Measurements from ENCODE around the gene ELF2. TPM values are rescaled to one million over a fixed set of nuclear protein-coding genes. Genes with fewer than 3 reads are reported as not detected.

Gene ELF2
- total RNA-seq, 1 experiment from 2014 or later = 26.5 TPM

DNA sequence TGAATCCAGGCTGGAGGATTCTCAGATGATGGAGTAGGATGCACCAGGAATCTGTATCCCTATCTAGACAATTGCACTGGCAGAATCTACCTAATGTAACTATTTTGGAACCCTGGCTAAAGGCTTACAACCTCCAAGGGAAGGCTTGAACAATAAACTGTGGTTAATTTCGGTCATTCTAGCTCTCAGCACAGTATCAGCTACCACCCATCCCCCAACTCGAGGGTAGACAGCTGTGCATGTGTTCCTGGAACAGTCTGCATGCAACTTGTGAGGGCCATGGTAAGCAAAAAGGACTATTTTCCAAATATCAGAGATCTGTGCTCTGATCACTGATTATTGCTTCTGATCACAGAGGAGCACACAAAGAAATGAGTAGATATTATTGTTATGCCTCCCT, 34.0 kb downstream of the ELF2 start:
- POLR2A ChIA-PET = interaction anchor here (2.5 kb wide), 1 partner anchor 13 kb away, joined by 7 read pairs; no protein-coding TSS in a partner anchor
- TF ChIP-seq, protein P1, sequence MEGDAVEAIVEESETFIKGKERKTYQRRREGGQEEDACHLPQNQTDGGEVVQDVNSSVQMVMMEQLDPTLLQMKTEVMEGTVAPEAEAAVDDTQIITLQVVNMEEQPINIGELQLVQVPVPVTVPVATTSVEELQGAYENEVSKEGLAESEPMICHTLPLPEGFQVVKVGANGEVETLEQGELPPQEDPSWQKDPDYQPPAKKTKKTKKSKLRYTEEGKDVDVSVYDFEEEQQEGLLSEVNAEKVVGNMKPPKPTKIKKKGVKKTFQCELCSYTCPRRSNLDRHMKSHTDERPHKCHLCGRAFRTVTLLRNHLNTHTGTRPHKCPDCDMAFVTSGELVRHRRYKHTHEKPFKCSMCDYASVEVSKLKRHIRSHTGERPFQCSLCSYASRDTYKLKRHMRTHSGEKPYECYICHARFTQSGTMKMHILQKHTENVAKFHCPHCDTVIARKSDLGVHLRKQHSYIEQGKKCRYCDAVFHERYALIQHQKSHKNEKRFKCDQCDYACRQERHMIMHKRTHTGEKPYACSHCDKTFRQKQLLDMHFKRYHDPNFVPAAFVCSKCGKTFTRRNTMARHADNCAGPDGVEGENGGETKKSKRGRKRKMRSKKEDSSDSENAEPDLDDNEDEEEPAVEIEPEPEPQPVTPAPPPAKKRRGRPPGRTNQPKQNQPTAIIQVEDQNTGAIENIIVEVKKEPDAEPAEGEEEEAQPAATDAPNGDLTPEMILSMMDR (IDR thresholded peaks at IDR 0.05; ENCODE audit: unreplicated experiment) = no peak
- Mint-ChIP-seq H3K4me1 (ENCODE audit: insufficient read depth, unreplicated experiment) (peaks cover 16% of the 10 kb centered on the region), H3K9me3 (ENCODE audit: unreplicated experiment) (no peaks in the 10 kb centered on the region), H3K27me3 (ENCODE audit: insufficient read depth, unreplicated experiment) (no peaks in the 10 kb centered on the region), H3K27ac (ENCODE audit: low read depth, unreplicated experiment) (no peak overlapping the region), H3K36me3 (ENCODE audit: insufficient read depth, unreplicated experiment) (no peaks in the 10 kb centered on the region), H3K4me3 (ENCODE audit: unreplicated experiment) (no peak overlapping the region)
- CTCF ChIA-PET = no interaction called here
- intact Hi-C loops (cut with micrococcal nuclease) = no loop called here
- DNase-seq (ENCODE audit: unreplicated experiment) = no peak
- BruUV-seq (replicated peaks) = no TSS peak

DNA sequence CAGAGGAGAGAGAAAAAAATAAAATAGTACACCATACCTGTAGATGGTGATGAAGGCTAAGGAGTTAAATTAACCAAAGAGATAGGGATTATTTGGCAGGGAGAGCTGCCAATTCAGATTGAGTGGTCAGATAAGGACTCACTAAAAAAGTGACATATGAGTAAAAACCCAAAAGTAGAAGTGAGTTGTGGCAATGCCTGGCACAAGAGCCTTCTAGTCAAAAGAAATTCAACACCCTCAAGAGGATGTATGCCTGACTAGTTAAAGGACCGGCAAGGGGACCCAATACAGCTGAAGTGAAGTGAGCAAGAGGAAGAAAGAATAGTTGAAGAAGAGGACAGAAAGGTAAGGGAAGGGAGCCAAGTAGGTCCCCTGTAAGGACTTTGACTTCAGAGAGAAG, 34.9 kb downstream of the ELF2 start:
- Mint-ChIP-seq H3K9me3 (ENCODE audit: unreplicated experiment) (no peaks in the 10 kb centered on the region), H3K4me3 (ENCODE audit: unreplicated experiment) (no peak overlapping the region), H3K36me3 (ENCODE audit: insufficient read depth, unreplicated experiment) (no peaks in the 10 kb centered on the region), H3K27me3 (ENCODE audit: insufficient read depth, unreplicated experiment) (no peaks in the 10 kb centered on the region), H3K27ac (ENCODE audit: low read depth, unreplicated experiment) (no peak overlapping the region), H3K4me1 (ENCODE audit: insufficient read depth, unreplicated experiment) (peaks cover 16% of the 10 kb centered on the region)
- TF ChIP-seq, protein P1 (IDR thresholded peaks at IDR 0.05; ENCODE audit: unreplicated experiment) = no peak
- intact Hi-C loops (cut with micrococcal nuclease) = no loop called here
- ChIA-PET POLR2A (no interaction called here), CTCF (interaction anchor here (0.7 kb wide), 1 partner anchor 12 kb away, joined by 5 read pairs; no protein-coding TSS in a partner anchor)
- DNase-seq (ENCODE audit: unreplicated experiment) = no peak
- BruUV-seq (replicated peaks) = no TSS peak

DNA sequence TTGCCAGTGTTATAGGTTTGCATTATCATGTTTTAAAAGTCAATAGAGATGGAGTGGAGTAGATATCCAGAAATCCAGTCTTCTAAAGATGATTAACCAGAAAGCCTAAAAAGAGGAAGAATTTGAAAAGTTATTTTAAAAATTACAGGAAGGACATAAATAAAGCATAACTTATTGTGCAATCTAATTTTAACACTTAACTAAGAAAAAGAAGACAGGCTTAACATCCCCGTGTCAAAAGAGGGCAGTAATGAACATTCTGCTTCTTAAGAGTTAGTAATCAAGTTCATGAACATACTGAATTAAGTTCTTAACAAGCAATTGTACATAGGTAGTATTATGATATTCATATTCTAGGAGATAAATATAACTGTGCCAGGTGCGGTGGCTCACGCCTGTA, 39.3 kb downstream of the ELF2 start:
- peaks cover 21% of the 10 kb centered on the region for H3K36me3 Mint-ChIP-seq (ENCODE audit: insufficient read depth, unreplicated experiment)
- BruUV-seq (replicated peaks) = no TSS peak

DNA sequence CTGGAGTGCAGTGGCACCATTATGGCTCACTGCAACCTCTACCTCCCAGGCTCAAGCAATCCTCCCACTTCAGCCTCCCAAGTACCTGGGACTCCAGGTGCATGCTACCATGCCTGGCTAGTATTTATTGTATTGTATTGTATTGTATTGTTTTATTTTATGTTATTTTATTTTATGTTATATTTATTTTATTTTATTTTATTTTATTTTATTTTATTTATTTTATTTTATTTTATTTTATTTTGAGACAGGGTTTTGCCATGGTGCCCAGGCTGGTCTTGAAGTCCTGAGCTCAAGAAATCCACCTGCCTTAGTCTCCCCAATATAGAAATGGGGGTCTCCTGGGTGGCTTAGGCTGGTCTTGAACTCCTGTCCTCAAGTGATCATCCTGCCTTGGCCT, 42.6 kb downstream of the ELF2 start:
- Mint-ChIP-seq H3K27ac (ENCODE audit: low read depth, unreplicated experiment) (no peak overlapping the region), H3K9me3 (ENCODE audit: unreplicated experiment) (no peaks in the 10 kb centered on the region), H3K27me3 (ENCODE audit: insufficient read depth, unreplicated experiment) (no peaks in the 10 kb centered on the region), H3K4me1 (ENCODE audit: insufficient read depth, unreplicated experiment) (no peaks in the 10 kb centered on the region), H3K4me3 (ENCODE audit: unreplicated experiment) (no peak overlapping the region), H3K36me3 (ENCODE audit: insufficient read depth, unreplicated experiment) (peaks cover 26% of the 10 kb centered on the region)
- no peak for DNase-seq (ENCODE audit: unreplicated experiment)
- TF ChIP-seq, protein P1 (IDR thresholded peaks at IDR 0.05; ENCODE audit: unreplicated experiment) = no peak
- BruUV-seq (replicated peaks) = no TSS peak
- CTCF ChIA-PET = interaction anchor here (0.6 kb wide), 2 partner anchors 34 to 192 kb away, joined by 3 read pairs; no protein-coding TSS in a partner anchor
- POLR2A ChIA-PET = interaction anchor here (0.6 kb wide), 1 partner anchor 17 kb away, joined by 4 read pairs; no protein-coding TSS in a partner anchor
- intact Hi-C loops (cut with micrococcal nuclease) = no loop called here

More for the DNA sequence above, 39.3 kb downstream of the ELF2 start:
- TF ChIP-seq, protein P1 (IDR thresholded peaks at IDR 0.05; ENCODE audit: unreplicated experiment) = no peak
- H3K9me3 Mint-ChIP-seq (ENCODE audit: unreplicated experiment) = no peaks in the 10 kb centered on the region
- H3K4me1 Mint-ChIP-seq (ENCODE audit: insufficient read depth, unreplicated experiment) = peaks cover 6% of the 10 kb centered on the region
- H3K27ac Mint-ChIP-seq (ENCODE audit: low read depth, unreplicated experiment) = no peak overlapping the region
- no peak overlapping the region for H3K4me3 Mint-ChIP-seq (ENCODE audit: unreplicated experiment)
- ChIA-PET CTCF (no interaction called here), POLR2A (no interaction called here)
- no peaks in the 10 kb centered on the region for H3K27me3 Mint-ChIP-seq (ENCODE audit: insufficient read depth, unreplicated experiment)
- intact Hi-C loops (cut with micrococcal nuclease) = no loop called here
- no peak for DNase-seq (ENCODE audit: unreplicated experiment)

All from MCF 10A (cell line).